ENCODE results near the gene OR2M5. TPM values are rescaled to one million over a fixed set of nuclear protein-coding genes. Genes with fewer than 3 reads are reported as not detected.

OR2M5 gene
- total RNA-seq, 1 donor from 2014 or later: not detected

Other genes with a start within 250 kb of the OR2M5 start
- gene OR2W3, start 249.6 kb upstream of the OR2M5 start, total RNA-seq: 2.1 TPM
- not detected for gene OR2T8, start 224.9 kb upstream of the OR2M5 start, total RNA-seq
- gene OR2AJ1, start 220.3 kb upstream of the OR2M5 start, total RNA-seq: not detected
- gene OR2L8, start 196.3 kb upstream of the OR2M5 start, total RNA-seq: not detected
- not detected for gene OR2AK2, start 179.9 kb upstream of the OR2M5 start, total RNA-seq
- not detected for gene OR2L5, start 131.5 kb upstream of the OR2M5 start, total RNA-seq
- gene OR2L2, start 115.1 kb upstream of the OR2M5 start, total RNA-seq: not detected
- gene OR2L3, start 98.3 kb upstream of the OR2M5 start, total RNA-seq: not detected
- not detected for gene OR2L13, start 50.0 kb upstream of the OR2M5 start, total RNA-seq
- gene OR2M2, start 29.7 kb downstream of the OR2M5 start, total RNA-seq: not detected
- not detected for gene OR2M3, start 52.1 kb downstream of the OR2M5 start, total RNA-seq
- not detected for gene OR2M4, start 86.3 kb downstream of the OR2M5 start, total RNA-seq
- not detected for gene OR2T33, start 132.8 kb downstream of the OR2M5 start, total RNA-seq
- not detected for gene OR2T12, start 158.3 kb downstream of the OR2M5 start, total RNA-seq
- gene OR2M7, start 179.4 kb downstream of the OR2M5 start, total RNA-seq: not detected
- gene OR14C36, start 203.6 kb downstream of the OR2M5 start, total RNA-seq: not detected
- gene OR2T4, start 216.5 kb downstream of the OR2M5 start, total RNA-seq: not detected
- gene OR2T6, start 230.6 kb downstream of the OR2M5 start, total RNA-seq: not detected

Measured in skeletal muscle tissue (tissue), 1 donor.